ENCODE results near the gene PRLH. TPM values are rescaled to one million over a fixed set of nuclear protein-coding genes. Genes with fewer than 3 reads are reported as not detected.
A peak's percentile ranks its signal among the peaks of the same experiment; 100 is the strongest.
"Not testable (repeated sequence)": the region's sequence is repeated elsewhere in the genome, so short reads cannot be mapped to it uniquely, and the experiment has no call there.

Gene PRLH
- total RNA-seq, 2 donors from 2014 or later = not detected

GRCh38 chr2:237593036-237593435, 26.7 kb downstream of the PRLH start:
- intact Hi-C loops (cut with DNase I) = no loop called here
- TF ChIP-seq POLR2A (IDR thresholded peaks at IDR 0.05) = no peak
- TF ChIP-seq CTCF (IDR thresholded peaks at IDR 0.05) = no peak
- WGBS, 2 donors = 92% methylated on average over 5 to 10 of the region's 10 CpGs

DNA sequence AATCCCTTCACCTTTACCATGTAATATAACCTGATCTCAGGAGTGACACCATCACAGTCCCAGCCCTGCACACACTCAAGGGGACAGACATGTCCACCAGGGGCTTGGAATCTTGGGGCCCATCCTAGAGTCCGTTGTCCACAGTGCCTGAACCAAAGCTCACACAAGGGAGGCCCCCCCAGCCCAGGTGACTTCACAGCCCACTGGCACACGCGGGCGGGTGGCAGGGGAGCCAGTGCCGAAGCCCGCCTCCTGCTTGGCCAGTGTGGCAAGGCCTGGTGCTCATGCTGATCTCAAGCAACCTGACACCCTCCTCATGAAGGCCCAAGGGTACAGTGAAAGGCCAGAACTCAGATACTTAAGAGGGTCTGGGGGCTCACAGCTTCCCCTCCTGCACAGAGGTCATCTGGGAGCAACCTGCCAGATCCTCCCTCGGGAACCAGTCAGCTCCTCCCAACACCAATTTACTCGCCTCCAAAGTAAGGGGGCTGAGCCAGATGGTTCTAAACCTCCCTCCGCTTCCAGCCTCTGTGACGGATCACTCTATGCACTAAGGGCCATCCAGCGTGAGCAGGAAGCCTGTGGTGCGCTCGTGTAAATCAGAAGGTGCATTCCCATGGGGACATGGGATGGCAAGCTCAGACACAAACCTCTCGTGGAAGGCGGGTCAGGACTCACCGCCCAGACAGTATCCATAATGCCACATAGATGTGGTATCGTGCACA, 27.4 kb downstream of the PRLH start:
- no peak for DNase-seq
- no peak for ATAC-seq
- Histone ChIP-seq H3K36me3 (replicated peaks in 1 of 2; ENCODE audit: insufficient read depth in 1 of 2, low read depth in 2 of 2) (no peaks in the 10 kb centered on the region), H3K27me3 (no peaks in the 10 kb centered on the region), H3K4me3 (no peak overlapping the region), H3K27ac (peak overlapping the region in 3 of 4 donors; percentile 26 to 79 (median 61)), H3K4me1 (peaks cover 58% of the 10 kb centered on the region), H3K9me3 (no peaks in the 10 kb centered on the region)
- intact Hi-C loops (cut with DNase I) = no loop called here
- 93 to 96% methylated on average over 13 to 17 of the region's 17 CpGs for WGBS, 2 donors
- no peak for TF ChIP-seq POLR2A (IDR thresholded peaks at IDR 0.05)
- TF ChIP-seq CTCF (IDR thresholded peaks at IDR 0.05) = no peak

More at GRCh38 chr2:237593036-237593435, 26.7 kb downstream of the PRLH start:
- Histone ChIP-seq H3K27me3 (no peaks in the 10 kb centered on the region), H3K9me3 (no peaks in the 10 kb centered on the region), H3K4me1 (peaks cover 65% of the 10 kb centered on the region), H3K27ac (no peak overlapping the region), H3K4me3 (no peak overlapping the region), H3K36me3 (replicated peaks in 1 of 2; ENCODE audit: insufficient read depth in 1 of 2, low read depth in 2 of 2) (no peaks in the 10 kb centered on the region)
- no peak for DNase-seq
- no peak for ATAC-seq

DNA sequence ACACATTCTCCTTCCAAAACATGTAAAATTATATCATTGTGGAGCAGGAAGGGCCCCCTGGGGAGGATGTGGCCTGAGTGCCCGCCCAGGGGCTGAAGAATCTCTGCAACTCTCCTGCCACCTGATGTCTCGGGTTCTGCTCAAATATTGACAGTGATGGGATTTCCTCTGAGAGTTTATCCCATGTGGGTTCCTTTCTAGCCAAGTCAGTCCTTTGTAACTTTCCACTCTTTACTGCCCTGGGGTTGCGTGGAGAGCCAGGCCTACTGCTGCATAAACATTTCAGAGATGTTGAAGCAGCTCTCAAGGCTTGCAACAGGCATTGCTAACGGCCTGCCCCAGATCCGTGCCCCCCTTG, 28.1 kb downstream of the PRLH start:
- Histone ChIP-seq H3K27ac (peak overlapping the region; percentile 61 to 80 (median 72)), H3K27me3 (no peaks in the 10 kb centered on the region), H3K36me3 (replicated peaks in 1 of 2; ENCODE audit: insufficient read depth in 1 of 2, low read depth in 2 of 2) (no peaks in the 10 kb centered on the region), H3K9me3 (no peaks in the 10 kb centered on the region), H3K4me3 (no peak overlapping the region), H3K4me1 (peaks cover 50% of the 10 kb centered on the region)
- DNase-seq = no peak
- no peak for ATAC-seq
- intact Hi-C loops (cut with DNase I) = no loop called here
- 44 to 55% methylated on average over 5 of the region's 5 CpGs for WGBS, 2 donors
- TF ChIP-seq CTCF (IDR thresholded peaks at IDR 0.05) (no peak), POLR2A (IDR thresholded peaks at IDR 0.05) (no peak)

GRCh38 chr2:237595829-237596519, 29.6 kb downstream of the PRLH start:
- H3K27me3 ChIP-seq; H3K4me3 ChIP-seq; intact Hi-C loops (cut with DNase I); H3K36me3 ChIP-seq (replicated peaks in 1 of 2; ENCODE audit: insufficient read depth in 1 of 2, low read depth in 2 of 2); ATAC-seq; DNase-seq; H3K9me3 ChIP-seq: not testable (repeated sequence)
- Histone ChIP-seq H3K4me1 (peaks cover 47% of the 10 kb centered on the region), H3K27ac (peak overlapping the region; percentile 61 to 80 (median 72))
- 95% methylated on average over 5 of the region's 5 CpGs for WGBS, 2 donors

GRCh38 chr2:237596520-237597195, 30.3 kb downstream of the PRLH start:
- Histone ChIP-seq H3K27ac (no peak overlapping the region), H3K27me3 (no peaks in the 10 kb centered on the region), H3K36me3 (replicated peaks in 1 of 2; ENCODE audit: insufficient read depth in 1 of 2, low read depth in 2 of 2) (no peaks in the 10 kb centered on the region), H3K9me3 (no peaks in the 10 kb centered on the region), H3K4me1 (peaks cover 41% of the 10 kb centered on the region), H3K4me3 (no peak overlapping the region)
- no peak for DNase-seq
- intact Hi-C loops (cut with DNase I) = no loop called here
- no peak for ATAC-seq
- TF ChIP-seq CTCF (IDR thresholded peaks at IDR 0.05) = no peak
- WGBS, 2 donors = 87 to 93% methylated on average over 10 to 13 of the region's 13 CpGs

Data from body of pancreas (tissue), 4 donors.